Ascending aorta (tissue), 2 donors: ENCODE results near the gene CSNK1E. TPM values are rescaled to one million over a fixed set of nuclear protein-coding genes. Genes with fewer than 3 reads are reported as not detected.

ENCODE experiments used
- DNase-seq, 2 donors: peaks; one replicate each; pipeline ENCODE4 v3.0.0-alpha.2; 2019; ENCODE audit warnings: low spot score in 2 of 2
- H3K27ac ChIP-seq, 2 donors: fragments of 200-600 bp; sonication (generic); one replicate each; pipeline ENCODE4 v1.5.1; 2016 to 2017; ENCODE audit warnings: mild to moderate bottlenecking in 1 of 2
- H3K27me3 ChIP-seq: fragments of 200-600 bp; sonication (generic); one replicate; pipeline ENCODE4 v1.5.1; 2017
- H3K36me3 ChIP-seq, 2 donors: fragments of 200-600 bp; sonication (generic); one replicate each; pipeline ENCODE4 v1.5.1; 2016
- H3K4me1 ChIP-seq, 2 donors: fragments of 200-600 bp; sonication (generic); one replicate each; pipeline ENCODE4 v1.5.1; 2016 to 2017; ENCODE audit warnings: mild to moderate bottlenecking in 1 of 2
- H3K4me3 ChIP-seq, 2 donors: fragments of 200-600 bp; sonication (generic); one replicate each; pipeline ENCODE4 v1.5.1; 2016 to 2017; ENCODE audit warnings: mild to moderate bottlenecking in 1 of 2
- H3K9me3 ChIP-seq, 2 donors: fragments of 200-600 bp; sonication (generic); one replicate each; pipeline ENCODE4 v1.5.1; 2016
- intact Hi-C: fragments of 100-400 bp; cut with DNase I; formaldehyde crosslinking; loops from one replicate; pipeline ENCODE4 v1.15.1; 2023
- total RNA-seq: library from RNA; depleted of rRNA; stranded (reverse); fragments of >200 nt; gene quantifications from one replicate; pipeline ENCODE4 v1.1.0, GENCODE V29; 2016
- TF ChIP-seq, protein P1 (sequence below), 3 experiments: fragments of 200-600 bp in 2 of 3; fragments of 450-650 bp in 1 of 3; sonication (generic) in 2 of 3; IDR thresholded peaks; one replicate each; pipeline ENCODE4 v1.5.1; 2016 to 2019; ENCODE audit warnings: antibody characterized with exemption in 3 of 3, mild to moderate bottlenecking in 1 of 3, moderate library complexity in 1 of 3

CSNK1E gene
- total RNA-seq, 1 donor from 2014 or later = 185 TPM

DNA sequence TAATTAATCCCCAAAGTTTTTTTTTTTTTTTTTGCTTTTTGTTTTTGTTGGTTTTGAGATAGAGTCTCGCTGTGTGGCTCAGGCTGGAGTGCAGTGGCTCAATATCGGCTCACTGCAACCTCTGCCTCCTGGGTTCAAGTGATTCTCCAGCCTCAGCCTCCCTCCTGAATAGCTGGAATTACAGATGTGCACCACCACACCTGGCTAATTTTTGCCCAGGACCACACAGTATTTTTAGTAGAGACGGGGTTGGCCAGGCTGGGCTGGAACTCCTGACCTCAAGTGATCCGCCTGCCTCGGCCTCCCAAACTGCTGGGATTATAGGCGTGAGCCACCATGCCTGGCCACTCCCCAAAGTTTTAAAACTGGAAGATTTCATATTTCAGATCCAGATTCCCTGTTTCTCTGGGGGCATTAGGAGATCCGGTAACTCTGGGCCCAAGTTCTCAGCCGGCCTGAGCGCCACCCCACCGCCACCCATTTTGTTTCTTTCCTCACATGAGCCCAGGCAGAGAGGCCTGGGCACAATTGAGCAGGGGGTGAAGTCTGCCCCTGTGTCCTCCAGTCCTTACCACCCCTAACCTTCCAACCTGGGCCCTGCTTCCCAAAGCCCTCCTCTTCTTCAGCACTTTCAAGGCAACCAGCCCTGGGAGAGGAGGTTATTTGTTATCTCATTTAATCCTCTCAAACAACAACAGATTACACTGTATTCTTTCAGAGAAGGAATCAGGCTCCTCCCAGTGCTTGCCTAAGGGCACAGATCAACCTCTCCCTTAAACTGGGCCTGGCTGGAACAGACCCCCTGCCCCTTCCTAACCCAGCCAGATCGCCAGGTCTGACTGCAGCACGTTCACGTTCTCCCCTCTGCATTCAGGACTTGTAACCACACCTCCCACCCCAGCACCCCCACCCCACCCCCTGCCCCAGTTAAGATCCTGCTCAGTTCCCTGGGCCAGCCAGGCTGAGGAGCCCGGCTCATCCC is 1.9 kb upstream of the CSNK1E start:
- DNase-seq = no peak
- intact Hi-C loops = loop anchor here (2.0 to 10.0 kb wide), 5 partner anchors 46 to 474 kb away; partner anchors contain the start of genes ANKRD54, DDX17, EIF3L and MAFF
- Histone ChIP-seq H3K9me3 (no peaks in the 10 kb centered on the region), H3K4me1 (peaks cover 4 to 24% of the 10 kb centered on the region in 2 donors), H3K4me3 (no peak overlapping the region), H3K27me3 (no peaks in the 10 kb centered on the region), H3K36me3 (no peaks in the 10 kb centered on the region), H3K27ac (peak overlapping the region; percentile 96 to 100)
- TF ChIP-seq, protein P1, sequence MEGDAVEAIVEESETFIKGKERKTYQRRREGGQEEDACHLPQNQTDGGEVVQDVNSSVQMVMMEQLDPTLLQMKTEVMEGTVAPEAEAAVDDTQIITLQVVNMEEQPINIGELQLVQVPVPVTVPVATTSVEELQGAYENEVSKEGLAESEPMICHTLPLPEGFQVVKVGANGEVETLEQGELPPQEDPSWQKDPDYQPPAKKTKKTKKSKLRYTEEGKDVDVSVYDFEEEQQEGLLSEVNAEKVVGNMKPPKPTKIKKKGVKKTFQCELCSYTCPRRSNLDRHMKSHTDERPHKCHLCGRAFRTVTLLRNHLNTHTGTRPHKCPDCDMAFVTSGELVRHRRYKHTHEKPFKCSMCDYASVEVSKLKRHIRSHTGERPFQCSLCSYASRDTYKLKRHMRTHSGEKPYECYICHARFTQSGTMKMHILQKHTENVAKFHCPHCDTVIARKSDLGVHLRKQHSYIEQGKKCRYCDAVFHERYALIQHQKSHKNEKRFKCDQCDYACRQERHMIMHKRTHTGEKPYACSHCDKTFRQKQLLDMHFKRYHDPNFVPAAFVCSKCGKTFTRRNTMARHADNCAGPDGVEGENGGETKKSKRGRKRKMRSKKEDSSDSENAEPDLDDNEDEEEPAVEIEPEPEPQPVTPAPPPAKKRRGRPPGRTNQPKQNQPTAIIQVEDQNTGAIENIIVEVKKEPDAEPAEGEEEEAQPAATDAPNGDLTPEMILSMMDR (IDR thresholded peaks at IDR 0.05) = no peak

DNA sequence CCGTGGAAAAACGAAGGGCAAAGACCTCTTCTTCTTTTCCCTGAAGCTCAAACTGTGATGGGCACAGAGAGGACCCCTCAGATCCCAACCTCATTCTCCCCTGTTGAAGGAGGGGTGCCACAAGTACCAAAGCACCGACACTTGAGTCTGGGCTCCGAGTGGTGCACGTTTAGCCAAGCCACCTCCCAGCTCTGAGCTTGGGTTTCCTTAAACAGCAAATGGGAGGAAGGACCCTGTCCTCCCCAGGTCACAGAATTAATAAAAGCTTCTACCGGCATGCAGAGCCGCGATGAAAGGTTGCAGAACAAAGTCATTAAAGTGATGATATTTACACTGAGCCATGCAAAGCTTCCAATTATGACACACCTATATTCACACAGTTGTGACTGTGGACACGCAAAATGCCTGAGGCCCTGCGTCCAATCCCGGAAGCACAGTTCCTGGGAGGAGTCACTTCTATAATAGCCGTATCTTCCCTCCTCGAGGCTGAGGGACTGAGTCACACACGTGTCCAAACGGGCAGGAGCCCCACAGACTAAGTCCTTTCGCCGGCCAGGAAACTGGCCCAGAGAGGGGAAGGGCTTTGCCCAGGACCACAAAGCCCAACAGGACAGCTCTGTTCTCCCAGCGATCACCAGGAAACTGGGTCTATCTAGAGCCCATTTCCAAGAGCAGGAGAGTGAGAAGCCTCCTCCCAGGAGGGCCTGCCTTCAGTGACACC is 922 bp upstream of the CSNK1E start:
- Histone ChIP-seq H3K4me3 (peak overlapping the region; percentile 46 to 77), H3K27ac (peak overlapping the region; percentile 96 to 100), H3K9me3 (no peaks in the 10 kb centered on the region), H3K4me1 (peaks cover 10 to 30% of the 10 kb centered on the region in 2 donors), H3K27me3 (no peaks in the 10 kb centered on the region), H3K36me3 (no peaks in the 10 kb centered on the region)
- intact Hi-C loops = loop anchor here (2.0 to 10.0 kb wide), 5 partner anchors 45 to 473 kb away; partner anchors contain the start of genes ANKRD54, DDX17, EIF3L and MAFF
- TF ChIP-seq, protein P1 (IDR thresholded peaks at IDR 0.05) = no peak
- DNase-seq = peak; percentile 68 to 94

DNA sequence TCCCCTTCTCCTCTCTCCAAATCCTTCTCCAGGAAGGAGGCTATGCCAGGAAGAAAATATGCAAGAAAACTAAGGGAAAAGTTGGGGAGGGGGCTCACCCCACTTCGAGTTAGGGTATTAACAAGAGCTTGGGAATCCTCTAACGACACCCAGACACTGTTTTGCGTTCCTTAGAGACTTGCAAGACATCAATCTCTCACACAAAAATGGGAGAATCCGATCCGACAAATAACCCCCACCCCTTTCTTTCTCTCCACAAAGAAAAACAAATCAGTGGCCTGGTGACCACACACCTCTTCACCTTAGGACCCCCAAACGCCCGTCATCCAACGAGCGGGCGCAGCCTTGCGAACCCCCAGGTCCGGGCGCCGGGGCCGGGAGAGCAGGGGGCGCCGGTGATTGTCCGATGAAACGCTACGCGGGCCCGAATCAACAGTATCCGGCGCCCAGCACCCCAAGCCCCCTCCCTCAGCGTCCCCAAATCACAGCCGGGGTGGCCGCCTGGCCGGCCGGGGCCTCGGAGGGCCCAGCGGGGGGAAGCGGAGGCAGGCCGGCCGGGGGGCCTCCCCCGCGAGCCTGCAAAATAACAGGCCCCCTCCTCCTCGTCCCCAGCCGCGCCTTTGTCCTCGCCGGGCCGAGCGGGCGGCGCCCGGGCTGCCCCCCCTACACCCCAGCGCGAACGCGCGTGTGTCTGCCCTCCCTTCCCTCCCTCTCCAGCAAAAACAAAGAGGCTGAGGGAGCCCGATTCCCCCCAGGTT is 690 bp downstream of the CSNK1E start:
- peaks cover 11 to 38% of the 10 kb centered on the region in 2 donors for H3K4me1 ChIP-seq
- intact Hi-C loops = loop anchor here (5.0 to 10.0 kb wide), 2 partner anchors 191 to 472 kb away; partner anchors contain the start of genes ANKRD54, DDX17 and EIF3L
- TF ChIP-seq, protein P1 (IDR thresholded peaks at IDR 0.05) = no peak

DNA sequence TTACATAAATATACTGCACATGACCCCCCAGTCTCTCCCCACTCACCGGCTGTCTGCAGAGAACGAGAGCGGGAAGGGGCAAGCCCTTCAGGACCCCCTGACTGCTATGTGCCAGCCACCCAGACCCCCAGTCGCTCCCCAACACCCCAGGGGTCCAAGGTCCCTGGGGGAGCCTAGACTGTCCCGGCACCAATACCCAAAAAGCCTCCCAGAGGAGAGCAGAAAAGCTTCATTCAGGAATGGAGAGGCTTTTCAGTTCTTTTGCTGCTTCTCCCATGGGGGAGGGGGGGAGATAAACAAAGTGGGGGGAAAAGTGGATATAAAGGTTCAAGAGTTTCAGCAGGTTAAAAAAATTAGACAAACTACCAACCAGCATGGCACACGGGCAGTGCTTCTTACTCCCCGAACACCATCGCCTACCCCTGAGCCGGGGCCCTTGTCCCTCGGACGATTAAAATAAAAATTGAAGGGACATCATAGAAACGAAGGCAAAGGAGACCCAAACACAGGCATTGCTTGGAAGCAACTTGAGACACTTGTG is 1.3 kb downstream of the CSNK1E start:
- peaks cover 0 to 2% of the 10 kb centered on the region in 2 donors for H3K36me3 ChIP-seq
- TF ChIP-seq, protein P1 (IDR thresholded peaks at IDR 0.05) = no peak
- intact Hi-C loops = loop anchor here (5.0 to 10.0 kb wide), 2 partner anchors 191 to 471 kb away; partner anchors contain the start of genes ANKRD54, DDX17 and EIF3L
- no peak for DNase-seq
- H3K9me3 ChIP-seq = no peaks in the 10 kb centered on the region
- peaks cover 17 to 45% of the 10 kb centered on the region in 2 donors for H3K4me1 ChIP-seq
- peak overlapping the region; percentile 69 to 92 for H3K4me3 ChIP-seq
- no peaks in the 10 kb centered on the region for H3K27me3 ChIP-seq
- H3K27ac ChIP-seq = peak overlapping the region; percentile 97 to 99

More for the DNA sequence above, 690 bp downstream of the CSNK1E start:
- H3K27me3 ChIP-seq = no peaks in the 10 kb centered on the region
- DNase-seq = peak in 1 of 2 donors; percentile 83
- H3K36me3 ChIP-seq = peaks cover 0 to 2% of the 10 kb centered on the region in 2 donors
- H3K27ac ChIP-seq = peak overlapping the region; percentile 97 to 99
- H3K4me3 ChIP-seq = peak overlapping the region; percentile 69 to 92
- H3K9me3 ChIP-seq = no peaks in the 10 kb centered on the region
